WTC11 (cell line): ENCODE data around the gene PLCH2.

Experiments used
- ESRRA ChIP-seq: sonication (generic); formaldehyde crosslinking; IDR thresholded peaks from 2 replicates; pipeline ENCODE4 v1.8.1; 2022; ENCODE audit warnings: mild to moderate bottlenecking, missing genetic modification reagents, borderline replicate concordance
- JUN ChIP-seq: sonication (generic); formaldehyde crosslinking; IDR thresholded peaks from 2 replicates; pipeline ENCODE4 v1.8.0; 2023; ENCODE audit warnings: mild to moderate bottlenecking, missing genetic modification reagents
- TEAD4 ChIP-seq: sonication (generic); formaldehyde crosslinking; IDR thresholded peaks from 2 replicates; pipeline ENCODE4 v1.8.0; 2022; ENCODE audit warnings: mild to moderate bottlenecking, missing genetic modification reagents
- TF ChIP-seq, protein P1 (sequence below): fragments of 200-600 bp; IDR thresholded peaks from 2 replicates; pipeline ENCODE4 v1.8.0; 2022; ENCODE audit warnings: antibody characterized with exemption
- TF ChIP-seq, protein P2 (sequence below): sonication (generic); formaldehyde crosslinking; conservative IDR thresholded peaks from 2 replicates; pipeline ENCODE4 v1.8.1; 2022; ENCODE audit warnings: mild to moderate bottlenecking, missing genetic modification reagents
- TF ChIP-seq, protein P3 (sequence below): sonication (generic); formaldehyde crosslinking; IDR thresholded peaks from 2 replicates; pipeline ENCODE4 v1.8.1; 2022; ENCODE audit warnings: low read depth, mild to moderate bottlenecking, moderate library complexity, missing genetic modification reagents, borderline replicate concordance

DNA sequence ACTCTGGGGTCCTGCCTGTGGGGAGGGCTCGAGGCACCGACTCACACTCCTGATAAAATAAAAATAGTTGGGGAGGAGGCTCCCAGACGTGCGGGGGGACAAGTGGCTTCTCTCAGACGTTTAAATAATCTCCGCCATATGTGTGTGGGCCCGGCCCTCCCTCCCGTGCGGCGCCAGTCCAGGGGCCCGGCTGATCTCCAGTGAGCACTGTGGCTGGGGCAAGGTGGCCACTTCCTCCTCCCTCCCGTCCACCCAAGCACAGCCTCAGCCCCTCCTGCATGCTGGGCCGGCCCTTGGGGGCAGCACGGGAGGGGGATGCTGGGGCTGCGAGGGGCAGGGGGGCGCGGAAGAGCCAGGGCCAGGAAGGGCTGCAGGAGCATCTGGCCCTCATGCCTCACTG lies 4.0 kb upstream of the PLCH2 start:
- TF ChIP-seq TEAD4, result no peak
- TF ChIP-seq, protein P1, sequence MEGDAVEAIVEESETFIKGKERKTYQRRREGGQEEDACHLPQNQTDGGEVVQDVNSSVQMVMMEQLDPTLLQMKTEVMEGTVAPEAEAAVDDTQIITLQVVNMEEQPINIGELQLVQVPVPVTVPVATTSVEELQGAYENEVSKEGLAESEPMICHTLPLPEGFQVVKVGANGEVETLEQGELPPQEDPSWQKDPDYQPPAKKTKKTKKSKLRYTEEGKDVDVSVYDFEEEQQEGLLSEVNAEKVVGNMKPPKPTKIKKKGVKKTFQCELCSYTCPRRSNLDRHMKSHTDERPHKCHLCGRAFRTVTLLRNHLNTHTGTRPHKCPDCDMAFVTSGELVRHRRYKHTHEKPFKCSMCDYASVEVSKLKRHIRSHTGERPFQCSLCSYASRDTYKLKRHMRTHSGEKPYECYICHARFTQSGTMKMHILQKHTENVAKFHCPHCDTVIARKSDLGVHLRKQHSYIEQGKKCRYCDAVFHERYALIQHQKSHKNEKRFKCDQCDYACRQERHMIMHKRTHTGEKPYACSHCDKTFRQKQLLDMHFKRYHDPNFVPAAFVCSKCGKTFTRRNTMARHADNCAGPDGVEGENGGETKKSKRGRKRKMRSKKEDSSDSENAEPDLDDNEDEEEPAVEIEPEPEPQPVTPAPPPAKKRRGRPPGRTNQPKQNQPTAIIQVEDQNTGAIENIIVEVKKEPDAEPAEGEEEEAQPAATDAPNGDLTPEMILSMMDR, result no peak
- TF ChIP-seq, protein P2, sequence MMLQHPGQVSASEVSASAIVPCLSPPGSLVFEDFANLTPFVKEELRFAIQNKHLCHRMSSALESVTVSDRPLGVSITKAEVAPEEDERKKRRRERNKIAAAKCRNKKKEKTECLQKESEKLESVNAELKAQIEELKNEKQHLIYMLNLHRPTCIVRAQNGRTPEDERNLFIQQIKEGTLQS, result no peak
- no peak for TF ChIP-seq ESRRA
- TF ChIP-seq, protein P3, sequence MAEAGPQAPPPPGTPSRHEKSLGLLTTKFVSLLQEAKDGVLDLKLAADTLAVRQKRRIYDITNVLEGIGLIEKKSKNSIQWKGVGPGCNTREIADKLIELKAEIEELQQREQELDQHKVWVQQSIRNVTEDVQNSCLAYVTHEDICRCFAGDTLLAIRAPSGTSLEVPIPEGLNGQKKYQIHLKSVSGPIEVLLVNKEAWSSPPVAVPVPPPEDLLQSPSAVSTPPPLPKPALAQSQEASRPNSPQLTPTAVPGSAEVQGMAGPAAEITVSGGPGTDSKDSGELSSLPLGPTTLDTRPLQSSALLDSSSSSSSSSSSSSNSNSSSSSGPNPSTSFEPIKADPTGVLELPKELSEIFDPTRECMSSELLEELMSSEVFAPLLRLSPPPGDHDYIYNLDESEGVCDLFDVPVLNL (CRISPR knock-in tag), result no peak
- no peak for TF ChIP-seq JUN
